Measurements from ENCODE around the gene GRSF1. TPM values are rescaled to one million over a fixed set of nuclear protein-coding genes. Genes with fewer than 3 reads are reported as not detected.

GRSF1 gene
- total RNA-seq, 4 donors from 2014 or later = 33.3 to 45.9 (median 40.6) TPM

DNA sequence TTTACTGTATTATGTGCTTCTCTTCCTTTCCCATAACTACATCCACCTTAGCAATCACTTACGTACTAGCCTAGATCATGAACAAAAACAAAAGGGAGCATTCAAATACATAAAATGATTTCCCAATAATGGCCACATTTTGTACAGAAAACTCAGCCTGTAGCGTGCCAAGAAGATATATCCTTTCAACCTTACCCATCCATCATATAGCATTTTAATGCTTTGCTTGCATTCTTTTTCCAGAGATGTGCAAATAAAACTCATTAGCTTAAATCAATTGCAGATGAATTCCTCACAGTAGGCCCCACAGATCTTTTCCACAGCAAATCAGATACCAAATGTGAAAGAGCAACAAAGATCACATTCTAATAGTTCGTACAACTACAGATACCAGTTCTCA, 20.8 kb downstream of the GRSF1 start:
- TF ChIP-seq POLR2A (IDR thresholded peaks at IDR 0.05) = no peak
- no peak for TF ChIP-seq EP300 (IDR thresholded peaks at IDR 0.05)
- TF ChIP-seq, protein P1, sequence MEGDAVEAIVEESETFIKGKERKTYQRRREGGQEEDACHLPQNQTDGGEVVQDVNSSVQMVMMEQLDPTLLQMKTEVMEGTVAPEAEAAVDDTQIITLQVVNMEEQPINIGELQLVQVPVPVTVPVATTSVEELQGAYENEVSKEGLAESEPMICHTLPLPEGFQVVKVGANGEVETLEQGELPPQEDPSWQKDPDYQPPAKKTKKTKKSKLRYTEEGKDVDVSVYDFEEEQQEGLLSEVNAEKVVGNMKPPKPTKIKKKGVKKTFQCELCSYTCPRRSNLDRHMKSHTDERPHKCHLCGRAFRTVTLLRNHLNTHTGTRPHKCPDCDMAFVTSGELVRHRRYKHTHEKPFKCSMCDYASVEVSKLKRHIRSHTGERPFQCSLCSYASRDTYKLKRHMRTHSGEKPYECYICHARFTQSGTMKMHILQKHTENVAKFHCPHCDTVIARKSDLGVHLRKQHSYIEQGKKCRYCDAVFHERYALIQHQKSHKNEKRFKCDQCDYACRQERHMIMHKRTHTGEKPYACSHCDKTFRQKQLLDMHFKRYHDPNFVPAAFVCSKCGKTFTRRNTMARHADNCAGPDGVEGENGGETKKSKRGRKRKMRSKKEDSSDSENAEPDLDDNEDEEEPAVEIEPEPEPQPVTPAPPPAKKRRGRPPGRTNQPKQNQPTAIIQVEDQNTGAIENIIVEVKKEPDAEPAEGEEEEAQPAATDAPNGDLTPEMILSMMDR (IDR thresholded peaks at IDR 0.05) = no peak
- no peaks in the 10 kb centered on the region for H3K9me3 ChIP-seq
- H3K27me3 ChIP-seq = no peaks in the 10 kb centered on the region
- no peaks in the 10 kb centered on the region for H3K4me1 ChIP-seq
- no peak for DNase-seq (ENCODE audit: low spot score in 2 of 2)
- peaks cover 4 to 77% (median 8%) of the 10 kb centered on the region in 3 donors for H3K36me3 ChIP-seq
- no peak overlapping the region for H3K4me3 ChIP-seq
- WGBS, 2 donors = 79 to 87% methylated on average over 3 of the region's 3 CpGs
- H3K27ac ChIP-seq = no peak overlapping the region

- H3K4me3 ChIP-seq = no peak overlapping the region
- peaks cover 4 to 71% (median 7%) of the 10 kb centered on the region in 3 donors for H3K36me3 ChIP-seq
- H3K27ac ChIP-seq = no peak overlapping the region
- DNase-seq (ENCODE audit: low spot score in 2 of 2) = no peak
- TF ChIP-seq EP300 (IDR thresholded peaks at IDR 0.05) (no peak), POLR2A (IDR thresholded peaks at IDR 0.05) (no peak)
- TF ChIP-seq, protein P1 (IDR thresholded peaks at IDR 0.05) = no peak
- no peaks in the 10 kb centered on the region for H3K4me1 ChIP-seq
- 78 to 89% methylated on average over 5 of the region's 5 CpGs for WGBS, 2 donors
- no peaks in the 10 kb centered on the region for H3K27me3 ChIP-seq
- H3K9me3 ChIP-seq = no peaks in the 10 kb centered on the region
Measured at GRCh38 chr4:70818173-70818855, 21.4 kb downstream of the GRSF1 start.

GRCh38 chr4:70816894-70817293, 22.8 kb downstream of the GRSF1 start:
- H3K9me3 ChIP-seq = no peaks in the 10 kb centered on the region
- no peaks in the 10 kb centered on the region for H3K27me3 ChIP-seq
- H3K27ac ChIP-seq = no peak overlapping the region
- TF ChIP-seq, protein P1 (IDR thresholded peaks at IDR 0.05) = no peak
- TF ChIP-seq POLR2A (IDR thresholded peaks at IDR 0.05) (no peak), EP300 (IDR thresholded peaks at IDR 0.05) (no peak)
- no peak overlapping the region for H3K4me3 ChIP-seq
- H3K4me1 ChIP-seq = no peaks in the 10 kb centered on the region
- peaks cover 2 to 56% (median 6%) of the 10 kb centered on the region in 3 donors for H3K36me3 ChIP-seq
- DNase-seq (ENCODE audit: low spot score in 2 of 2) = no peak
- WGBS, 2 donors = 47 to 49% methylated on average over 2 of the region's 2 CpGs

DNA sequence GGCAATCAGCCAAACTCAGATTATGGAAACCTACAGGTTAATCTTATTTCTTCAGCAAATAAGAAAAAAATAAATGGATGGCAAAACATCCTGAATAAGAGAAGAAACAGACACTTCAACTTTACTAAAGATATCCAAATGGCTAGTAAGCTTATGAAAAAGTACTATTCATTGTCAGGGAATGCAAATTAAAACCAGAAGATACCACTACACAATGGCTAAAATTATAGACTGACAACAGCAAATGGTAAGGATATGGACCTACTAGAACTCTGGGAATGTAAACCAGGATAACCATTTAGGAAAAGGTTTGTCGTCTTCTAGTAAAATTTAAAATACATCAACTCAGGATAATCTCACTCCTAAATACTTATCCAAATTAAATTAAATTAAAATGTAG, 24.3 kb downstream of the GRSF1 start:
- no peaks in the 10 kb centered on the region for H3K9me3 ChIP-seq
- H3K4me3 ChIP-seq = no peak overlapping the region
- no peaks in the 10 kb centered on the region for H3K4me1 ChIP-seq
- WGBS, 2 donors = 93 to 98% methylated on average over 1 of the region's 1 CpG
- TF ChIP-seq POLR2A (IDR thresholded peaks at IDR 0.05) (no peak), EP300 (IDR thresholded peaks at IDR 0.05) (no peak)
- TF ChIP-seq, protein P1 (IDR thresholded peaks at IDR 0.05) = no peak
- H3K27me3 ChIP-seq = no peaks in the 10 kb centered on the region
- DNase-seq (ENCODE audit: low spot score in 2 of 2) = no peak
- H3K27ac ChIP-seq = no peak overlapping the region
- peaks cover 0 to 41% (median 6%) of the 10 kb centered on the region in 3 donors for H3K36me3 ChIP-seq

- no peak for TF ChIP-seq POLR2A (IDR thresholded peaks at IDR 0.05)
- TF ChIP-seq, protein P1 (IDR thresholded peaks at IDR 0.05) = no peak
- TF ChIP-seq EP300 (IDR thresholded peaks at IDR 0.05) = no peak
- H3K36me3 ChIP-seq = peaks cover 0 to 59% (median 0%) of the 10 kb centered on the region in 3 donors
- no peaks in the 10 kb centered on the region for H3K27me3 ChIP-seq
- no peaks in the 10 kb centered on the region for H3K4me1 ChIP-seq
- no peak overlapping the region for H3K4me3 ChIP-seq
- no peak for DNase-seq (ENCODE audit: low spot score in 2 of 2)
- no peak overlapping the region for H3K27ac ChIP-seq
- WGBS, 2 donors = 84 to 85% methylated on average over 1 of the region's 1 CpG
- no peaks in the 10 kb centered on the region for H3K9me3 ChIP-seq
Measured at GRCh38 chr4:70808151-70808550, 31.5 kb downstream of the GRSF1 start.
